Activated CD4-positive, alpha-beta T cell treated with anti-CD3 and anti-CD28 coated beads for 24 hours (primary cell): ENCODE data around the gene MLLT3.

Source experiments
- DNase-seq, 2 donors: peaks; one replicate each; pipeline ENCODE4 v3.0.0-alpha.2; 2020; ENCODE audit warnings: low read depth in 2 of 2

MLLT3 gene

DNA sequence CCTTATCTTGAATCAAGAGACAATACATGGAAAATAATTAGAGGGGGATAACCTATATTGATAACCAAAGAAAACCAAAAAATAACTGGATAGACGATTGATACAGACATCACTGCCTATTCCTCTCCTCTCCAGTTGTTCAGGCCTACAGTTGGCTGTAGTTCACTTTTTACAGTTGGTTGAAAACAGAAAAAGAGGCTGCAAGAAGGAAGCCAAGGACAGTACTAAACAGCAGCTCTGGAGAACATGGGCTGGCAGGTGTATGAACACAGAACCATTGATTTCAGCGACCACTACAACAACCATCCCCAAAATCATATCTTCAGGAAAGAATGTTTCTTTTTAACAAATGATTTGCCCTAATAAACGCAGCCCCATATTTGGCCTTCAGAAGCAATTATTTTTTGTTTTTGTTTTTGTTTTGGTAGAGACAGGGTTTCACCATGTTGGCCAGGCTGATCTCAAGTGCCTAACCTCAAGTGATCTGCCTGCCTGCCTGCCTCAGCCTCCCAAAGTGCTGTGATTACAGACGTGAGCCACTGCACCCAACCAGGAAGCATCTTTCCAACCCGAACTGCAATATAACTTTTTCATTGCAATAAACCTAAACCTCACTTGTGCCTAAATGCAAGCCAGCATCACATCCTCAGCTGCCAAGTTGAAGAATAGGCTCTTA, 64.3 kb downstream of the MLLT3 start:
- no peak for DNase-seq

DNA sequence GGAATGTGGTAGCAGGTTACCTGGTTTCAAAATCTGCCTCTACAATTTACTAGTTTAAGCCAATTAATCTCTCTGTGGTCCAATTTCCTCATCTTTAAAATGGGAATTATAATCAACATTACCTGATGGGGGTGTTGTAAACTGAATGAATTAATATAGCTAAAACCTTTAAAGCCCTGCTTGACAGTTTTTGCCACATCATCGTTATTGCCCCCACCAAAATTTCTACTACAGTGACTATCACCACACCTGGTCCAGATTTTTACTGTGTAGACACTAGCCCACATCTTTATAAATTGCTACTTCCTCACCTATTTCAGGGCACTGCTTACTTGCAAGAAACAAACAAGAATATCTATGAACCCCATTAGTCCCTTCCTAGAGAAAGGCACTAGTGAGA, 65.0 kb downstream of the MLLT3 start:
- DNase-seq = no peak

DNA sequence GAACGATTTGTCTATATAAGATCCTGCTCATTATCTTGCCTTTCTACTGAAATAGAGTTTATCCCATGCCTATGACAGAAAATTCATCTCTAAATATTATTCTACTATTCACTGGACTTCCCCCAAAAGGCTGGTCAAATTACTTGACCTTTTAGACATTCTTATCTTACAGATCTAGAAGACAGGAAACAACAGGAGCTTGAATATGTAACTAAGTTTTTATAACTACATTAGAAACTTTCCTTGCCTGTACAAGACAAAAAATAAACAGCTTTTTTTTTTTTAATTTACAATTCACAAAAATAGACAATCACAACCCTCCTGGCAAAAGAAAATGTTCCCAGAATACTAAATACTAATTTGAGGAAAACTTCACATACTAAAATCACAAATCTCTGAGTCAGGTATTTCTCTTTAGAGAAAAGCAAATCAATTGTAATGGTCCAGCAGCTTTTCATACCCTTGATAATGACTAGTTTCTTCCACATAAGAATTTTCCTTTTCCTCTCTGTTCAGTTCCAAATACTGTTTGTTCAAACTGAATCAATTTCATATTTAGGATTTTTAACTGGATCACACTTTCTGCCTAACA, 68.6 kb downstream of the MLLT3 start:
- no peak for DNase-seq

DNA sequence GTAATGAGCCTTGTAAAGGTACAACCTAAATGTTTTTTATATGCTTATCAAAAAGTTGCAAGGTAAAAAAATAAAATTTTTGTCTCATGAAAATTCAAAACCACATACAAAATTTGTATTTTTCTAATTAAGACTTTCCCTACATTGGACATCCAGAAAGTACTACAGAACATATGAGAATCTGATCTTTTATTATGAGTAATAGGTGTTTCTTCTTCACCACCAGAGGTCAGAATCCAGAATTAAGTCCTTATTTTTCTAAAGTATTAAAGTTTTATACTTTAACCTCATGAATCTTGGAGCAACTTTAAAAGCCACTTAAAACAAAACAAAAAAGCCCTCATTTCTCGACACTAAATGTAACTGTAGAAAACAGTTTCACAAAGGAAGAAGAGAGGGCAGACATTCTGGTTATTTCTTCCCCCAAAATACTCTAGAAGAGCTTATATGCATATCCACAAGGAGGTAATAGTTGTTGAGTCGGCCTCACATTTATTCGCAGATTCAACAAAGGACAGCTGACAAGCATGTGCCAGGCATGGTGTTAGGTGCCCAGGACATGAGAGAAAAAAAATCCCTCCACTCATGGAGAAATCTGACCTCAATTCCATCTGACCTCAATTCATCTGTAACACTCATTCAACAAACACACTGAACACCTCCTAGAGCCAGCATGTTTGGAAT, 69.3 kb downstream of the MLLT3 start:
- no peak for DNase-seq

DNA sequence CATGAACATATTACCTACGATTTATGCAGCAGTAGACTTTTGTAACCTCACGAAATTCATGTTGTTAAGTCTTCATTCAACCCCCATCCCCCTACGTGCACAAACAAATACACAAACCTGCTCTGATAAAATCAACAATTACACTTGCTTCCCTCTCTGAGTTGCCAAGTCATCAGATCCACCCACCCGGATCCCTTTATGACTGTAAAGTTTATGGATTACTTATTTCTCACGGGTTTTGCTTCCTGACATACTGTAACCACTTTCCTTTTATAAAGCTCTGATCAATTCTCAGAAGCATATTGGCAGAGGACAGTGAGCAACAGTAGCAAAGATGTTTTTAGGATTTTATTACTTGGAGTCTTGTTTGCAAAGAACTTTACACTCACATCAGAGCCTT, 70.5 kb downstream of the MLLT3 start:
- DNase-seq = peak in 1 of 2 donors; percentile 6

DNA sequence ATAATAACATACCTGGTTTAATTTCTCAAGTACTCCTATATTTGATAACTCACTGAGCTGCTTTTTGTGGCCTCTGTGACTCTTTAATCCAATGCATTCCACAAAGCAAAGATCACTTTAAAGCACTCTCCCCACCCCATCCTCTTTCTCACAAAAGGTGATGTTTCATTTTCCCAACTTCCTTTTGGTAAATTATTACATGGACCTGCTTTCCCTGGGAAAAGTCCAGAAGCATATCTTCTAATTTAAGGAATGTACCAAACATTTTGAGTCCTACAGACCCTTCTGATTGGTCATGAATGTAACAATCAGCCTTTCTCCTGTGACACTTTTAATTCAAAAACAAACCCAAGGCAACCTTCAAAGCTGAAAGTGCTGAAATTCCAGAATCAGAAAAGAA, 71.1 kb downstream of the MLLT3 start:
- DNase-seq = no peak

DNA sequence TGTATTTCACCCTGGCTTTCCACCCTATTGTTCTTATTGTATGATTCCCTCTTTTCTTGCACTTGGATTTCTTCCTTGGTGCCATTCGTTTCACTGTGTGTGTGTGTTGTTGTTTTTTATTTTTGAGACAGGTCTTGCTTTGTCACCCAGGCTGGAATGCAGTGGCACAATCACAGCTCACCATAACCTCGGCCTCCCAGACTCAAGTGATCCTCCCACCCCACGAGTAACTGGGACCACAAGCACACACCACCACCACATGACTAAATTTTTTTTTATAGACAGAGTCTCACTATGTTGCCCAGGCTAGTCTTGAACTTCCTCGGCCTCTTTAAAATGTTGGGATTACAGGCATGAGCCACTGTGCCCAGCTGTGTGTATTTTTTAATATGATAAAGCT, 72.0 kb downstream of the MLLT3 start:
- DNase-seq = no peak

DNA sequence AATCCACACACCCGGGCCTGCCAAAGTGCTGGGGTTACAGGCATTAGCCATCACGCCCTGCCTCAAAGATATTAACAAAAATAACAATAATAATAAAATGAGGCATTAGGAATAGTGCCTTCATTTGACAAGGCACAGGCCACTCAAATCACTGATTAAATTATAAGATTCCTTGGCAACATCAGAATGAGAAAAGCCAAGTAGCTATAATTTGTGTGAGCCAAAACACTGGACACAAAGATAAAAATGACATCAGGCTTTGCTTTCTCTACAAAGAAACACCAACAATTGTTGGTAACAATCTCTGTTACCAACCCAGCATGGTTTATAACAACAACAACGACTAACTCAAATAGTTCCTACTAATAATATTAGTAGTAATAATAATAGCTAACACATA, 73.2 kb downstream of the MLLT3 start:
- DNase-seq = no peak

DNA sequence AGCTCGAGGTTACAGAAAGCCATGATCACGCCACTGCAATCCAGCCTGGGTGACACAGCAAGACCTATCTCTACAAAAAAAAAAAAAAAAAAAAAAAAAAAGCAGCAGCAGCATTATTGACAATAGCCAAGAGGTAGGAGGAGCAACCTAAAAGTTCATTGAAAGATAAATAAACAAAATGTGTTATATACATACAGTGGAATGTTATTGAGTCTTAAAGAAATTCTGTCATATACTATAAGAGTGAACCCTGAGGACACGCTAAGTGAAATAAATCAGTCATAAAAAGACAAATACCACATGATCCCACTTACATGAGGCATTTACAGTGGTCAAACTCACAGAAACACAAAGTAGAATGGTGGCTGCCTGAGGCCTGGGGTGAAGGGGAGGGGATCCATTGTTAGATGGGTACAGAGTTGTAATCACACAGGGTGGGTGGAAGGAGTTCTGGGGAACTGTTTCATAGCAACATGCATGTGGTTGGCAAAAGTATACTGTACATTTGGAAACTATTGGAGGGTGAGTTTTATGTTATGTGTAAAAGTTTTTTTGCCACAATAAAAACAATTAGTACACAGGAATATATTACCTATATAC, 77.2 kb downstream of the MLLT3 start:
- no peak for DNase-seq

DNA sequence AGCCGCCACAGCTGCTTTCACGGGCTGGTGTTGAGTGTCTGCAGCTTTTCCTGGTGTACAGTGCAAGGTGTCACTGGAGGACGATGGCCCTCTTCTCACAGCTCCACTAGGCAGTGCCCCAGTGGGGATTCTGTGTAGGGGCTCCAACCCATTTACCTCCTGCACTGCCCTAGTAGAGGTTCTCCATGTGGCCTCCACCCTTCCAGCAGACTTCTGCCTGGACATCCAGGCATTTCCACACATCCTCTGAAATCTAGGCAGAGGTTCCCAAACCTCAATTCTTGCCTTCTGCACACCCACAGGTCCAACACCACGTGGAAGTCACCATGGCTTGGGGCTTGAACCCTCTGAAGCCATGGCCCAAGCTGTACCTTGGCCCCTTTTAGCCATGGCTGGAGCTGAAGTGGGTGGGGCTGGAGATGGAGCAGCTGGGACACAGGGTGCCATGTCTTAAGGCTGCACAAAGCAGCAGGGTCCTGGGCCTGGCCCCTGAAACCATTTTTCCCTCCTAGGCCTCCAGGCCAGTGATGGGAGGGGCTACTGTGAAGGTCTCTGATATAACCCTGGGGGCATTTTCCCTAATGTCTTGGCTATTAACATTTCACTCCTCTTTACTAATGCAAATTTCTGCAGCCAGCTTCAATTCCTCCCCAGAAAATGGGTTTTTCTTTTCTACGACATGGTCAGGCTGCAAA, 82.0 kb downstream of the MLLT3 start:
- no peak for DNase-seq

DNA sequence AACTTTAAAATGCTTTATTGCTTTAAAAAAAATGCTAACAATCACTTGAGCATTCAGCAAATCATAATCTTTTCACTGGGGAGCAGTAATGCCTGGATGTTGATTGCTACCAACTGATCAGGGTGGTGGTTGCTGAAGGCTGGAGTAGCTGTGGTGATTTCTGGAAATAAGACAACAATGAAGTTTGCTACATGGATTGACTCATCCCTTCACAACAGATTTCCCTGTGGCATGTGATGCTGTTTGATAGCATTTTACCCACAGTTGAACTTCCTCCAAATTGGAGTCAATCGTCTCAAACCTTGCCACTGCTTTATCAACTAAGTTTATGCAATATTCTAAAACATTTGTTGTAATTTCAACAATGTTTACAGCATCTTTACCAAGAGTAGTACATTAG, 83.3 kb downstream of the MLLT3 start:
- no peak for DNase-seq

DNA sequence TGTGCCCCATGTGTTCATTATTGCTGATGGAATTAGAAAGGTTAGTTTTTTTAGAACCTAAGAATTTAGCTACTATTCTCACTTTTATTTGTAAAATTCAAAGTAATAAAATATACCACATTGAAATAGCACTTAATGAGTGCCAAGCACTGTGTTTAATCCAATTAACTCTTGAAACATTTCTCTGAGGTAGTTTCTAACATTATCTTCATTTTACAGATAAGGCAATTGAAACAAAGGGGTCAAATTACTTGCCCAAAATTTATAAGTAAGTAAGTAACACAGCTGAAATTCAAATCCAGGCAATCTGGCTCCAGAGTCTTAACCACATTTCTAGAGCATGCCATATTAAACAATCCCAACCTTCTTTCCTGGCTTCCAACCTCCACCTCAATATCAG, 84.2 kb downstream of the MLLT3 start:
- no peak for DNase-seq

DNA sequence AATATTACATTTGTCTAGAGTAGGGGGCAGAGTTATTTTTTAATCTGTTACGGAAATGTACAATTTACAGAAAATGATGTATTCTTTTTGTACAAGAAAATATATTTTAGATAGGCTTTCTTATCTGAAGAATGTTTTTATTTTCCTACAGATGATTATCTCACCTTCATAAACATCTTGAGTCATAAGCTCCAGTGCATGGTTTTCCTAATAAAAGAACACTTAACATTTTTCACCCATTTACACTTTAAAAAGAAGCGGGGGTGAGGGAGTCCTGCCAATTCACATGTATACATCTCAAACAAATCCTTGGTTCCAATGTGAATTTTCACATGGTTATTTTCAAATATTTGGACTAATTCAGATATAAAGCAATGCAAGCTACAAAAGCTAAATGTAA, 85.0 kb downstream of the MLLT3 start:
- no peak for DNase-seq

DNA sequence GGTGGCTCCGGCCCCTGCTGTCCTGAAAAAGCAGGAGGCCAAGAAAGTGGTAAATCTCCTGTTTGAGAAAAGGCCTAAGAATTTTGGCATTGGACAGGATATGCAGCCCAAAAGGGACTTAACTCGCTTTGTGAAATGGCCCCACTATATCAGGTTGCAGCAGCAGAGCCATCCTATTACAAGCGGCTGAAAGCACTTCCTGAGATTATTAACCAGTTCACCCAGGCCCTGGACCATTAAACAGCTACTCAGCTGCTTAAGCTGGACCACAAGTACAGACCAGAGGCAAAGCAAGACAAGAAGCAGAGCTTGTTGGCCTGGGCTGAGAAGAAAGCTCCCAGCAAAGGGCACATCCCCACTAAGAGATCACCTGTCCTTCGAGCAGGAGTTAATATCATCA, 89.7 kb downstream of the MLLT3 start:
- no peak for DNase-seq

DNA sequence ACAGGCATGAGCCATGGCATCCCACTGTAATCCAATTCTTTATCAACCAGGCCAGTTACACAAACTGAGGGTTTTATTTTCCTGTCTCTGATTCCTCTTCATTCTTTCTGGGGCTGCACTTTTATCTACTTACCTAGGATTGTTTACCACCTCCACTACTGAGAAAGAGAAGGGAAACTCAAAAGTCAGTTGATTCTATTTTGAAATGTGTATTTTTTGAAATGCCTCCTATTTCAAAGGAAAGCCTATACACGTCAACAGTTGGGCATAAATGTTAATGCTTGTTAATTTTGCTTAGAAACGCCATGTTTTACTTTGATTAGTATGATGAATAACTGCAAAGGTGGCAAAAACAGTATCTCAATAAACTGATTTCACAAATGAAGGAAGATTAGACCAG, 92.5 kb downstream of the MLLT3 start:
- DNase-seq = no peak

DNA sequence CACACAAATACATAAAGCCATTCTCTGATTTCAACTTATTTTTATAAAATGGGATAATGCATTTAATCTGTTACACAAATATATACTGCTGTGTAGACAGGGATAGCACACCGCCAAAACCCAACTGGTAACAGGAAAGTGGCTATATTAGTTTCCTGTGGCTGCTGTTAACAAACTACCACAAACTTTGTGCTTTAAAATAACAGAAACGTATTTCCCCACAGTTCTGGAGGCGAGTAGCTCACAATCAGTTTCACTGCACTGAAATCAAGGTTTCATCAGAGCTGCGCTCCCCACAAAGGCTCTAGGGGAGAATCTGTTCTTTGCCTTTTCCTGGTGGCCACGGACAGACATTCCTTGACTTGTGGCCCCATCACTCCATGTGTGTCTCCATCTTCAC, 94.0 kb downstream of the MLLT3 start:
- DNase-seq = no peak

DNA sequence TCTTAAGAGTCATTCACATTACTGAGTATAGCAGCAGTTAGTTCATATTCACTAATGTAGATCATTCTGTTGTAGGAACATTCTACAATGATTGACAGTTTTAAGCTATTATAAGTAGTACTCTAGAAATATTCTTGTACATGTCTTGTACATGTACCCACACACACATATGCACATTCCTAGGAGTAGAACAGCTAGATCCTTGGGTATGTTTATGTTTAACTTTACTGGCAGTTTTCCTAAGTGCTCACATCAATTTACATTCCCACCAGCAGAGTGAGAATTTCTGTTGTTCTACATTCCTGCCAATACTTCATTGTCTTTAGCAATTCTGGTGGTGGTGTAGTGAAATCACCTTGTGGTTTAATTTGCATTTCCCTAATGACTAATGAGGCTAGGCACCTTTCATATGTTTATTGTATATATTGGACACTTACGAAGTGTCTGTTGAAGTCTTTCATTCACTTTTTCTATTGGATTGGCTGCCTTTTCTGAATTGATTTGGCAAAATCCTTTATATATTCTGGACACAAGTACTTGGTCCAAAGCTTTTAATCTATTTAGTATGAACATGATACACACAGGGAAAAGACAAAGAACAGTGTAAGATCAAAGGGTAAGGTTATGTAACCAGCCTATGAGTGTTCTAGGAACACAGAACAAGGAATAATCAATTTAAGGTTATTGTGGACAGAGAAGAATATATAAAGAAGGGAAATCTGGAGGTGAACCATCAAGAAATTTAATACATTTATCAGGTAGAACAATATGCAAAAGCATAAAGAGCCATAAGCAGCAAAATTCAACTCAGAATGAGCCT, 95.6 kb downstream of the MLLT3 start:
- no peak for DNase-seq

DNA sequence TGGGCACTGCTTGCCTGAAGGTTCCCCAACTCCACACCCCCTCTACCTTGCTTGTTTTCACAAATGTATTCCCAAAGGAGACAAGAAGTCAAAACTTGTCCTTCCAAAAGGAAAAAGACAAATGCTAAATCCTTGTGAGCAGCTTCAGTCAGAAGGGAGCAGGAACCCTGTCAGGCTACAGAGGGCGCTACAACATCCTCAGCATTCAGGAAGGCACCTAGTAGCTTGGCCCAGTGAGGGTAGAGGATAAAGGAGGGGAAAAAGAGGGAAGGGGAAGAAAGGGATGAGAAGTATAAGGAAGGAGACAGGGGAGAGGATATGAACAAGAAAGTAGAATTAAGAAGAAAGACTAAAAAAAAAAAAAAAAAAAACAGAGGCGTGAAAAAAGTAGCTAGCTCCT, 97.5 kb downstream of the MLLT3 start:
- DNase-seq = no peak

DNA sequence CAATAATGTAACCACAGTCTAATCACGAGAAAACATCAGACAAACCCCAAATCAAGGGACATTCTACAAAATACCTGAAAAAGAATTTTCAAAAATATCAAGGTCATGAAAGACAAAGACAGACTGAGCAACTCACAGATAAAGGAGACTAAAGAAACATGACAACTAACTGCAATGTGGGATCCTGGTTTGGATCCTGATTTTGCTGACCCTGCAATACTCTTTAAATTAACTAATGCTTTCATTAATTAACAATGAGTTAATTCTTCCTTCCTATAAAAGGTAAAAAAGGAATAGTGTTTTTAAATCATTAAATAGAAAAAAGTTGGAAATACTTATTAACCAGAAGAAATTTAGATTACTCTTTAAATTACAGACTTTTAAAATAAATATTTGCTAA, 103.6 kb downstream of the MLLT3 start:
- DNase-seq = no peak

DNA sequence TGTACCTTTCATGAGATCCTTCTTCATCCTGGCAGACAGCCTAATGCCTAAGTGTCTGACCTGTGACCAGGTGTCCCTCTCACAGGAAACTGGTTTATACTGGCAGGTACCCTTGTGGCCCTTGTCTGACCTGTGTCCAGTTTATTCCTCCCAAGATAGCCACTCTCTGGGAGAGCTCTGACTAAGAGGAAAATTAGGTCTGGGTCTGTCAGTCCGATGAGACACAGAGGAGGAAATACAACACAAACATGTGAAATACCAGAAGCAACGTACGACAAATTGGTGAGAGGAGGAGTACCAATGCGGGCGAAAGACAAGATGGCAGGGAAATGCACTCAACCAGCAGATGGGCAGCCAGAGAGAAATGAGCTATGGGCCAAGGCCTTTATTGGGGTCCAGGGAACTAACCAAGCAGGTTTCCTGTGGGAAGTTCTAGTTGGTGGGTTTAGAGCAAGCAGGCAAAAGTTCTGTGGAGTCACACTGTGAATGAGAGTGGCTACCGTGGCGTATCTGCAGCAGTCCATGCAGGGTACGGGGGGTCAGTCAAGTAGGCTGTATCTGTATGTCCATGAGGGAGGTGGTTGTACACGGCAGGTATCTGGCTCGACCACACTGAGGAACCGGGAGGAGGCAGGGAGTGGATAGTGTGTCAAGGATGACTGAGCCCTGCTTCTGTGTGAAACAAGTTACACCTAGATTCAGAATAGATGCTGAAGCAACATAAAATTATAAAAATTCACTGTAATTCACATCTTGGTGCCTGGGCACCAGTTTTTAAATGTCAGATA, 109.0 kb downstream of the MLLT3 start:
- DNase-seq = no peak

DNA sequence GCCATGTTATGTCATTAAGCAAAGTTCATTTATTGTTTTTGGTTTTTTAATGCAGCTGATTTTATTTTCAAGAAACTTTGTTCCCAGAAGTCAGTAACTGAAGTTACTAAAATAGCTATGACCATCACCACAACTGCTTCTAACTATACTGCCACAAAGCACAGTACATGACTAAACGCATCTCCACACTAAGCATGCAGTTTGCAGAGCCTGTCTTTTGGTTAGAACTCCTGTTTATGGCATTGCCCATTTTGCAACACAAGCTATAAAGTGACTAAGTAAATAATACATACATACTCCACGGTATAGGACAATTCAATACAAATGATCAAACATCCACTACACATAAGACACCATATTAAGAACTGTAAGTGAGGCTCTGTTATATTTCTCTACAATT, 109.7 kb downstream of the MLLT3 start:
- no peak for DNase-seq
